ENCODE measurements around the gene S100A14.

The S100A14 gene

DNA sequence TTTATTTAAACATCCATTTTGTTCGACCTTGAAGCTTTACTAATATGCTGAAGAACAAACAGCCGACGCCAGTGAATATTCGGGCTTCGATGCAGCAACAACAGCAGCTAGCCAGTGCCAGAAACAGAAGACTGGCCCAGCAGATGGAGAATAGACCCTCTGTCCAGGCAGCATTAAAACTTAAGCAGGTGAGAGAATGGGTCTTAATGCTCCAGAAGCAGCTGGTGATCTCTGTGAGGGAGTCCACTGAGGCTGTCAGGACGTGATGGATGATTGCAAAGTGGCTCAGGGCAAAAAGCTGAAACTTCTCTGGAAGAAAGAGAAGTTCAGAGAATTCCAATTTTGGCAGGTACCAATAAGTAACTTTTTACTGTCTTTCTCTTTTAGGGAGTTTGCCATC lies 22.1 kb upstream of the S100A14 start:
- no peak for DNase-seq (ENCODE audit: low spot score)

DNA sequence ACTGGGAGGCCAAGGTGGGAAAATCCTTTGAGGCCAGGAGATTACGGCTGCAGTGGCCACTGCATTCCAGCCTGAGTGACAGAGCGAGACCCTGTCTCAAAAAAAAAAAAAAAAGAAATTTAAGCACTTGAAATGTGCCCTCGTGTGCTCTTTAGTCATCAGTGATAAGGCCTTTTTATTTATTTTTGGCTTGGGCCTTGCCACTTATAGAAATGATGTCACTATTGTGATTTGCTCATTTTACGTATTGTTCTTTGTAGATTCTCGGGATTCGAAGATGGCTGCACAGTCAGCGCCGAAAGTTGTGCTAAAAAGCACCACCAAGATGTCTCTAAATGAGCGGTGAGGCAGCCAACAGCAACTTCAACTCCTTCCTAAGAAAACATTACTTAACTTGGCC lies 20.2 kb upstream of the S100A14 start:
- no peak for DNase-seq (ENCODE audit: low spot score)

DNA sequence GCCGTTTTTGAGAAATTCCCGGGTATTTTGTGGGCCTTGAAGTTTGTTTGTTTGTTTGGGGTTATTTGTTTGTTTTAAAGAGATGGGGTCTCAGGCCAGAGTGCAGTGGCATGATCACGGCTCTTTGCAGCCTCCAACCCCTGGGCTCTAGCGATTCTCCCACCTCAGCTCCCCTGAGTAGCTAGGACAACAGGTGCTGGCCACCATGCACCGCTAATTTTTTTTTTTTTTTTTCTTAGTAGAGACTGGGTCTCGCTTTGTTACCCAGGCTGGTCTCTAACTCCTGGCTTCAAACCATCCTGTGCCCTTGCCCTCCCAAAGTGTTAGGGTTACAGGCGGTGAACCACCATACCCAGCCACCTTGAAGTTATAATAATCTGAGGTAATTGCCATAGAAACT lies 19.7 kb upstream of the S100A14 start:
- DNase-seq (ENCODE audit: low spot score): no peak

DNA sequence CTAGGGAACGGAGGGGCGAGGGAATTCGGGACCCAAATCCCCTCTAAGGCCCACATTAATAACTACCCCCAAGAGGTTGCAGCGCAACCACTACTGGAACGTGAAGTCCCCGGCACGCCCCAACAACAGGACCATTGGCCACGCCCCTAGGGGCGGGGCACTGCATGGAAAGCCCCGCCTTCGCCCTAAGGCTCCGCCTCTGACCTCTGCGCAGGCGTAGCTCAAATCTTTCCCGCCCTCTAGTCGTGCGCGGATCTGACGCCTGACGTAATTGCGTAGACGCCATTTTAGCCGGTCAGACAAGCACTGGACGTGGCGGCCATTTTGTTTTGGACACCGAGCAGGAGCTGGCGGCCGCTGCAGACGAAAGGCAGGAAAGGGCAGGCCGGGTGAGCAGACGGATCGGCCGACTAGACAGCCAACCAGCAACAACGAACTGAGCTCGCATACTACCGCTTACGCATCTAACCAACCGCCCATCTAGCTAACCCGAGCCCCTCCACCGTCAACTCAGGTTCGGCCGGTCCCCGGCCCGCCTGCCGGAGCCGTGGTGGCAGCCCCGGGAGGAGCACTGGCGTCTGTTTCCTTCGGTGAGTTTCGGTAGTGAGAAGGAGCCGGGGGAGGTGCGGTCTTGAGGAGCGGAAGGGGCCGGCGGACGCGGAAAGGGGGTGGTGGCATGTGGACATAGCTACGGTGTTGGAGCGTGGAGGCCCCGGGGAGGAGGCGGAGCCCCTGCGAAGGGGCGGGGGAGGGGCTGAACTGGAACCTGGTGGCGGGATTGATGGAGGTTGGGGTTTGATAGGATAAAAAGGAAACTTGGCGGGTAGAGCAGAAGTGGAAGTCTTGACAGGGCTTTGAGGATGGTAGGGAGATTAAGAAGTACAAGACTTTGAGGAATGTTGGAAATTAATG lies 17.9 kb upstream of the S100A14 start, which contains the start of gene CHTOP:
CHTOP (plus strand) TSS at position 313 of the 912 bp plus-strand sequence. CDS start 2,523 bp downstream, outside the sequence.
- DNase-seq (ENCODE audit: low spot score): peak; percentile 93

DNA sequence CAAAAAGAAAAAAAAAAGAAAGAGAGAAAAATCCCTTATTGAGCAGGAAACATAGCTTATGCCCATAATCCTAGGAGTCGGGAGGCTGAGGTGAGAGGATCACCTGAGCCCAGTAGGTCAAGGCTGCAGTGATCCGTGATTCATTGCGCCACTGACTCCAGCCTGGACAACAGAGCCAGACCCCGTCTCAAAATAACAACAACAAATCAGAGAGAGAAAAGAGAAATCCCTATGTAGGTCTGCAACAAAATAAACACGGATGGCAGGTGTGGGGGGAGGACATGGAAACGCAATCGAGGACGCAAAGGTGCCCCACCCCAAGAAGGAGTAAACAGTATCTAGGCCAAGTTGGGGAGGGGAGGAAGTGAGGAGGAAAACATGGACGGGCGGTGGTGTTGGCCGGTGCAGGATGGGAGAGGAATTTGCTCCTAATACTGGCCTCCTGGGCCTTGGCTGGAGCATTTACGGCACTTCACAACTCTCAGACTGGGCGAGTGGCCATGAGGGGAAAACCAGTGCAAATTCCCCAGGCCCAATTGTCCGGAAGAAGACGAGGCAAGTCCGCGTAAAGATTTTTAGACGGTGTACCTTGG lies 17.1 kb upstream of the S100A14 start:
- no peak for DNase-seq (ENCODE audit: low spot score)

DNA sequence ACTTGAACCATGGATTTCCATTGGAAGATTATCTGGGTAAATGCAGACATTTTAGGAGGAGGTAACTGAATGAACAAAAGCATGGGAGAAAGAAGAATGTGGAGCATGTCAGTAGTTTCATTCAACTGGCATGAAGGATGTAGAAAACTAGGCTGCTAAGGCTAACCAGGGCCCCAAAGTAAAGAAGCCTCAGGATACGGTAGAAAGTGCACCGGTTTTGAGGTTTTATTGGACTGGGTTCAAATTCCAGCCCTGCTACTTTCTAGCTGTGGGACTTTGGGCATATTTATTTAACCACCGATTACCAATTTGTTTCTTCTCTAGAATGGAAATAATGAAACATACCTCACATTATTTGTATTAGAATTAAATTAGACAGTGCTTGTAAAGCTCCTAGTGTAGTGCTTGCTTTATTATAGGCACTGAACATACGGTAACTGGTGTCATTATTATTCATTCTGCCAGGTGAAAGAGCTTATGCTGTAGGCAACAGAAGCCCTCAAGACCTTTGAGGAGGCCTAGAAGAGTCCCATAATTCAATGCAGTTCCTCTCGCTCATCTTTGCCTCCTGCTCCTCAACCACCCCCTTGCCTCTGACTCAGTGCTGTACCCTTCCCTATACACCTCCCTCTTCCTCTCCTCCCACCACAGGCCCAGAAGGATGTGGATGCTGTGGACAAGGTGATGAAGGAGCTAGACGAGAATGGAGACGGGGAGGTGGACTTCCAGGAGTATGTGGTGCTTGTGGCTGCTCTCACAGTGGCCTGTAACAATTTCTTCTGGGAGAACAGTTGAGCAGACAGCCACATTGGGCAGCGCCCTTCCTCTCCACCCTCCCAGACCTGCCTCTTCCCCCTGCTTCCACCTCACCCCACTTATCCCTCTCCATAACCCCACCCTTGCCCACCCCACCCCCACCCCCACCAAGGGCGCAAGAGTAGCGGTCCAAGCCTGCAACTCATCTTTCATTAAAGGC lies 15.2 kb upstream of the S100A14 start:
- no peak for DNase-seq (ENCODE audit: low spot score)

DNA sequence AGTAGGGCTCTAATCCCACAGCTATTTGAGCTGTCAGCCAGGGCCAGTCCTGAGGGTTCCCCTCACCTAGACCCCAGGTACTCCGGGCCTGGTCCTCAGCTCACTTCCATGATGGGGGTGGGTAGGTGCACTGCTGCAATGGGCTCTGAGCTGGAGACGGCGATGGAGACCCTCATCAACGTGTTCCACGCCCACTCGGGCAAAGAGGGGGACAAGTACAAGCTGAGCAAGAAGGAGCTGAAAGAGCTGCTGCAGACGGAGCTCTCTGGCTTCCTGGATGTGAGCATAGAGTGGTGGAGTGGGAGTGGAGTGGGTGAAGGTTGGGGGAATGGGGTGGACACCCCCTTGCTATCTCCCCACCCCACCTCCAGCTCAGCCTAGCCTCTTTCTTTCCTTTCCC lies 14.3 kb upstream of the S100A14 start:
- DNase-seq (ENCODE audit: low spot score): no peak

DNA sequence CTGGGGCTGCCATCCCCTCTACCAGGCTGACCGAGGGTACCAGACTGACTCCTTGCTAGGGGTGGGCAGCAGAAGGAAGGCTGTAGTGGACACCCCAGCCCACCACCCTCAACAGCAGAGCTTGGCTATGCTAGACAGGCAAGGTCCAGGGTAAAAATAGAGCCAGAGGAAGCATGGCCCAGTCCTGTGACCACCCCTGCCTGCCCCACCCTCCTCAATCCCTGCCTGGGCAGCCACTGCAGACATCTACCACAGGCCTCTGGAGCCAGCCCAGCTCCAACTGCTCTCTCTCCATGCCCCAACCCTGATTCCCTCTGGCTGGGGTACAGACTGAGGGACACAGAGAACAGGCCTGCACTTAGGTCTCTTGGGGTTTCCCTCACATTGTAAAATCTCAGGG lies 13.8 kb upstream of the S100A14 start:
- DNase-seq (ENCODE audit: low spot score): no peak

DNA sequence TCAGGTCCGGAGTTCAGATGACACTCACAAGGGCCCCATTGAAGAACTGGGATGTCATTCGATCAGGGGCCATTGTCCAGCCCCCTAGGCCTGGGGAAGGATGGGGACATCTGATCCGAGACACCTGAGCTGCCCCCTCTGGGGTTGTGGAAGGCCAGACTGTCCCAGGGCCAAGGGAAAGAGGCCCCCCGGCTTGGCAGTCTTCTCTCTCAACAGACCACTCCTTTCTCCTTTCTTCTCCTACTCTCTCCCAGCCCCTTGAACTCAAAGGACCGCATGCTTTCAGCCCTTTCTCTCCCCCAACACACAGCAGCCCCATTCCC lies 13.2 kb upstream of the S100A14 start:
- no peak for DNase-seq (ENCODE audit: low spot score)

DNA sequence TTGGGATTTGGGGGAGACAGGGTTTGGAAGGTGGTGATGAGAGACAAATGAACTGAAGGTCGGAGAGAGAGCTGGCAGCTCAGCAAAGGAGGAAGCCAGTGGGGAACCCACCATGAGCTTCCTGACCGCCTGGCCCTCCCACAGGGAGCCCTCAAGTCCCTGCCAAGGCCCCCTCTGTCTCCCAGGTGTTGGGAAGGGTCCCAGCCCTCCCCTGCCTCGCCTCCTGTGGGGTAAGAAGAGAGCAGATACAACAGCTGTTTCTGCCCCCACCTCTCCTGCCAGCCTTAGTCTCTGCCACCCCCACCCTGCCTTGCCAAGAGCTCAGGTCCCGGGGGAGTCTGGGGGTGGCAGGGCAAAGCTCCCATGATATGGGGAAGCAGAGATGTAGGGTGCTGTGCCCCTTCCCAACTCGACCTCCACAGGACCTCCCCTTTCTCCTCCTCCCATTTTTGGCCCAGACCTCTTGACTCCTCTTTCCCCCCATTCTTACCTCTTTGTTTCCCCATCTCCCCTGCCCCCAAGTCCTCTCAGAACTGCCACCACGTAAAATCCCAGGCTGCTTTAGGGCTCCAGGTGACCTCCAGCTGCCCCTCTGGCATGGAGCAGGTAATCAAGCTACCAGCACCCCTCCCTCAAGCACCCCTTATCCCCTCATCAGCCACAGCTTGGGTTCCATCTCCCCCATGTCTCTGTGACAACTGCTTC lies 12.7 kb upstream of the S100A14 start:
- DNase-seq (ENCODE audit: low spot score): no peak

DNA sequence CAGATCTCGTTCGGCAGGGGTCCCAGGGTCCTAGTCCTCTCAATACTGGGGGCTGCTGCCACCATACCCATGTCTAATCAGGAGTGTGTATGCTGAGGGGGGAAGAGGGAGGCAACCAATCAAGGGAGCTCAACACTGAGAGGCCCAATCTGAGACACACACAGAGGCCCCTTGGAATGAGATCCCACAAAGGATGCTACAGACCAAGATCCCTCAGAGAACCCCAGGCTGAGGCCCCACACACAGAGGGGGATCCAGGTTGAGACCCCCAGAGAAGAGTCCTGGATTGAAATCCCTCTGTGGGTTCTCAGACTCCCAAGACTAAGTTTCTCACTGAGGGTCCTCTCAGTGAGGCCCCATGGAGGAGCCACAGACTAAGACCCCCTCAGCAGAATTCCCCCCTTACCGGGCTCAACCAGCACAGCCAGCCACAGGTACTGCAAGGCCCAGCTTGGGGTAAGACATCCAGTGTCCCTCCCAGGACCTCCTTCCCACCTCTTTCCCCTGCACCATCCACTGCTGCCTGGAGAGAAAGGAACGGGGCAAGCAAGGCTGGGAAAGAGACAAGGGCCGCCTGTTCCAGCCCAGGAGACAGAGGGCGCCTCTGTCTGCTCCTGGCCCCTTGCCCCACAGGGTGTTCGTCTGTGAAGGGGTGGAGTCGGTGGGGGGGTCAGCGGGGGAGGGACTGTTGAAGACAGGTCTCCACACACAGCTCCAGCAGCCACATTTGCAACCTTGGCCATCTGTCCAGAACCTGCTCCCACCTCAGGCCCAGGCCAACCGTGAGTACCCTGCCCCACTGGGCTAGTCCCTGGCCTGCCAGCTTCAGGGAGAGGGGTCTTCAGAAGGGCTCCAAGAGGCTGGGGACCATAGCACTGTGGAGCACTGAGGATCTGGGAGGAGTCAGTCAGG lies 11.8 kb upstream of the S100A14 start, which contains the start of gene S100A1:
S100A1 (plus strand) TSS at position 720 of the 912 bp plus-strand sequence. CDS start 2,088 bp downstream, outside the sequence.
- no peak for DNase-seq (ENCODE audit: low spot score)

DNA sequence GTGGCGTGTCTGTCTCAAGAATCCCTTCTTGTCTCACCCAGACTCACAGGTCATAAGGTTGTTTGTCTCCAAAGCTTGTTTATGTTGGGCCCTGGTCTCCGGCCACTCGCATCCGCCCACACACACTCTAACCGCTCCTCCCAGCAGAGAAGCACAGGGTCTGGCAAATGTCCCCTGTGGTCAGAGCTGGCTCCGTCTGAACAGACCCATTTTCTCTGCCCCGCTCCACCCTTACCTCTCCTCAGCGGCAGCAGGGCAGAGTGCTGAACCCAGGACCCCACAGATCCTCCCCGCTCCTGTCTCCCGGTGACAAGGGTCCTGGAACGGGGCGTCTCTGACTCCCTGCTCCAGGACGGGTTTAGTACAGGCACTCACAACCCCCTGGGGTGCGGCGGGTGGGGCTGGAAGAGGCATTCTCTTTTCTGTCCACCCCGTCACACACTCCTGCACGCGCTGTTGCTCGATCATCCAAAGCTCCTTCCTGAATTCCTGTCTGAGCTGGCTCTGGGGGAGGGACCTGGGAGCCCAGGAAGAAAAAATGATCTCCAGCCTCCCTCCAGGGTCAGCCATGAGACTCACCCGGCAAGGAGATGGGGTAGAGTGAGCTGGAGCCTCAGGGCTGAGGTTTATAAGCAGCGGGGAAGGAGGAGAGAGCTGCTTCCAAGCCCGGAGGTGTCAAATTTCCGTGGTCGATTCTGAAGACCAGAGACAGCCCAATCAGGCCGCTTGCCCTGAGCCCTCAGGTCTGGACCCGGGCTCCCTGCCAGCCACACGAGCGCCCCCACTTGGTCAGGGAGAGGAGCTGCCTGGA lies 11.0 kb upstream of the S100A14 start, which contains the start of gene S100A13:
S100A13 (minus strand) TSS at position 602 of the 811 bp plus-strand sequence. CDS start 1,033 bp downstream, outside the sequence.
- peak; percentile 90 for DNase-seq (ENCODE audit: low spot score)

DNA sequence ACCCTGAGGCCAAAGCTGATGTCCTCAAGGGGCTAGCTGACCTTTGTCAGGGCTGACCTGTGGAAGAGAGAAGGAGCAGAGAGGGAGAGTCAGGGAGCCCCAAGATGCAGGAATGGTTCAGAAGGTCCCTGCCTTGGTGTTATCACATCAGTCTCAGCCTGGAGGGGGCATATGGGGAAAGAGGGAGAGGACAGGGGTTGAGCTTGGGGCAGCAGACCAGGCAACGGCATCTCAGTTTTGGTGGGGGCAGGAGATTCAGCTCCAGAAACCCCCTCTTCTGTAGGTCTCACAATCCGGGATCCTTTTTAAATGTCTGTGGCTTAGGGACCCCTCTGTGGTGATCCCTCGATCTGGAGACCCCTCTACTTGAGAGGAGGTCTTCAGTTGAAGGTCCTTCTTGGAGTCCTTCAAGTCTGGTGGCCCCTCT lies 10.4 kb upstream of the S100A14 start:
- DNase-seq (ENCODE audit: low spot score): no peak

DNA sequence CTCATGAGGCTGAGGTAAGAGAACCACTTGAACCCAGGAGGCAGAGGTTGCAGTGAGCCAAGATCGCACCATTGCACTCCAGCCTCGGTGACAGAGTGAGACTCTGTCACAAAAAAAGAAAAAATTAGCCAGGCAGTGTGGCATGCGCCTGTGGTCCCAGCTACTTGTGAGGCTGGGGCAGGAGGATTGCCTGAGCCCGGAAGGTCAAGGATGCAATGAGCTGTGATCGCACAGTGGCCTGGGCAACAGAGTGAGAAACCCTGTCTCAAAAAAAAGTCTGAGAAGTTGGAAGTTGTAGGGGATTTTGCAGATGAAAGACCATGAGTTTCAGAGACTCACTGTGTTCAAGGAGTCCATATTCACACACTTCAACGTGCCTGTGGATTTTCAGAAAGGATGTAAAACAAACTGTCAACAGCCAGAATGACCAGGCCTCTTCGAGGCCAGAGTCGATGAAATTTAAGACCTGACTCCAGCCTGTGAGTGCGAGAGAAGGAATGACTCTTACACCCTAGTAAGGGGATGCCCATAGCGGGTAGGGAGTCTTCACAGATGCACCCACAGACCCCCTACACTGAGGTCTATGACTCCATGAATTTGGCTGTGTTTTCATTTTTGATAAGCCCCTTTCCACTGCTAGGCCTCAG lies 9.0 kb upstream of the S100A14 start:
- no peak for DNase-seq (ENCODE audit: low spot score)

DNA sequence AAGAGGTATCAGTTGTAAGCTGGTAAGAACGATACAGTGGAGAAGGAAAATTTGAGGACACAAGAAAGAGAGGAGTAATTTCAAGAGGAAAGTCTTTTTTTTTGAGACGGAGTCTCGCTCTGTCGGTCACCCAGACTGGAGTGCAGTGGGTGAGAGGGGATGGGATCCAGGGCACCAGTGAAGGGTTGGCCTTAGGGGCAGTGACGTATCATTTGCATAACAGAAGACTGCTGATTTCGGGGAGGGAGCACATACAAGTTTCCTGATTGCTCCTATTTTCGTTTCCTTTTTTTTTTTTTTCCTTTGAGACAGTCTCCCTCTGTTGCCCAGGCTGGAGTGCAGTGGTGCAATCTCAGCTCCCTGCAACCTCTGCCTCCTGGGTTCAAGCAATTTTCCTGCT lies 7.0 kb upstream of the S100A14 start:
- DNase-seq (ENCODE audit: low spot score): no peak

DNA sequence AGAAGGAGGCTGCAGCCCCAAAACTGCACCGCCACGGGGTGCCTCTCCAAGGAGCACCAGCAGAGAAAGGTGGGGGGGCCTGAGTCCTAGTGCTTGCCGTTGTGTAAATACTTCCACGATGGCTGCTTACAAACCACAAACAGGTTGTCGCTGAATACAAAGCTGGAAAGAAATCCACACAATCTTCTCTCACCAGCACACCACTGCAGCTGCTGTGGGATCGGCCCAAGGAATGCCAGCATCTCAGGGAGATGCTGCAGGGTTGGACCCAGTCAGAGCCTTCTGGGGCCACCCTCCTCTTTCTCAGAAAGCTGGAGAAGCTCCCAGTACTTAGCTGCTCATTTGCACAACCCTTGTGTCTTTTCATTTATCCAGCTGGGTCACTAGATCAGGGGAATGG lies 3.0 kb upstream of the S100A14 start:
- no peak for DNase-seq (ENCODE audit: low spot score)

DNA sequence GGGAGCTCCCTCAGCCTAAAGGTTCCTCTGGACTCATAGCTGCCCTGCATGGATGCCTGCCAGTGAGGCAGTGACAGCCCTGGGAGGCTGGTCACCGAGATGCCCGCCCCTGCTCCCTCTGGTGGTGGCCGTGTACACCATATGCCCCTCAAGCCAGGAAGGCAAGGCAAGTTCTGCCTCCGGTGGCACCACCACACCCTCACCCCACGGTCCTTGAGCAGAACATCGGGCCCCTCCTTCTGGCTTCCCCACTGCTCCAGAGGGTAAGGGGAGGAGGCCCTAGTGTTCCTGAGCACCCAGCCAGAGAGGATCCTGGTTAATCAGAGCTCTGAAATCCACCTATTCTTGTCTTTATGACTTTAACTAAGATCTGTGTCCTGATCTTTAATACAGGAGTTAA lies 1.5 kb upstream of the S100A14 start:
- DNase-seq (ENCODE audit: low spot score): no peak

DNA sequence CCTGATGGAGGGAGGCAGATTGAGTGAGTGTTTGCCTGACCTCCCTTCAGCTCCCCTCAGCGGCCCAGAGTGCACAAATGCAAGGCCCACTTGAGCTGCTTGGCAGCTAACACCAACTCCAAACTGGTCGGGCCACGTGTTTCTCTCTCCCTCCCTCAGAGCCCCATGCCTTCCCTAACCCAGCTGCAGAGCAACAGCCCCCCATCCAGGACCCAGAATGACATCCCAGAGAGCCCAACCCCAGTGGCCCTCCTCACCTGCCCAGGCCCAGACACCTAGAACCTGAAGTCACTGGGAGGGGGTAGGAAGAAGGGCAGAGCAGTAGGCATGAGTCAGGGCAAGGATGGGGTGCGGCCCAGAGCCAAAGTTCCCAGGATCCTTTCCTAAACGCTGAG lies 789 bp upstream of the S100A14 start:
- no peak for DNase-seq (ENCODE audit: low spot score)

DNA sequence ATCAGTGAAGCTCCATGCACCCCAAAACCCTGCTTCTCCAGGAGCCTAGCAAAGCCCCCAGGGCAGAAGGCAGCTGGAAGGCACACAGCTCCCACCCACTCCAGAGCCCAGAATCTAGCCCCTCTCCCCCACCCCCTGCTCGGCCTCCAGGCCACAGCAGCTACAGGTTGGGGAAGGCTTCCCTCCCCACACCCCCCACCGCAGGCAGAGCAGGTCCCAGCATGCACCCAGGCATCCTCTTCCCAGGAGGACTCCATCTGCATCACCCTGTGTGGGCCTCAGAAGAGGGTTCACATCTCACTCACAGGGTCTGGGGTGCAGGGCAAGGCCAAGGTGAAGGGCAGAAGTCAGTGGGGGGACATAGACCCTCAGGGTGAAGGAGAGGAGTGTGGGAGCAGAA lies 719 bp downstream of the S100A14 start:
- DNase-seq (ENCODE audit: low spot score): no peak
